Choroid plexus epithelial cell (primary cell): ENCODE results near the gene PMS1.
"Not testable (repeated sequence)": the region's sequence is repeated elsewhere in the genome, so short reads cannot be mapped to it uniquely, and the experiment has no call there.

Experiments
- DNase-seq: peaks from one replicate; pipeline ENCODE4 v3.0.0-alpha.2; 2010; ENCODE audit warnings: low read depth
- H3K4me3 ChIP-seq: 2 replicates; pipeline ENCODE4 v1.5.1; 2011; ENCODE audit warnings: low read depth, mild to moderate bottlenecking, control low read depth, low read length, moderate library complexity
- CTCF ChIP-seq: conservative IDR thresholded peaks from 2 replicates; pipeline ENCODE4 v1.5.1; 2011; ENCODE audit warnings: low read depth, mild to moderate bottlenecking, control low read depth, inconsistent platforms, low read length, moderate library complexity

PMS1 gene

DNA sequence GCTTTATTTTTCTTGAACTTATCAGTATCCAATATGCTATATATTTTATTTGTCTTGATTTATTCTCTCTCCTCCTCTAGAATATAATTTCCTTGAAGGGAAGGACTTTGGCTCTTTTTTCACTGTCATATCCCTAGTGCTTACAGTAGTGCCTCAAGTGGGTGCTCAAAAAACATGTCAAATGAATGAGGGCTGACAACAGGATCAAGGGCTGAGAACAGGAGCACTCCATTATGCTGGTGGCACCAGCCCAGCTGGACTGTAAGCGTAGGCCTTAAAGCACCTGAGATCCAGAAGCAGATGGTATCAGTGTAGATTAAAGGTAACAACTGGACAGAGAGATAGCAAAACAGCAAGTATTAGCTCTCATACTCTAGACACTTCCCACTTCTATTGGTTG is 46.3 kb downstream of the PMS1 start:
- no peak for TF ChIP-seq CTCF
- H3K4me3 ChIP-seq, result no peak overlapping the region
- no peak for DNase-seq

DNA sequence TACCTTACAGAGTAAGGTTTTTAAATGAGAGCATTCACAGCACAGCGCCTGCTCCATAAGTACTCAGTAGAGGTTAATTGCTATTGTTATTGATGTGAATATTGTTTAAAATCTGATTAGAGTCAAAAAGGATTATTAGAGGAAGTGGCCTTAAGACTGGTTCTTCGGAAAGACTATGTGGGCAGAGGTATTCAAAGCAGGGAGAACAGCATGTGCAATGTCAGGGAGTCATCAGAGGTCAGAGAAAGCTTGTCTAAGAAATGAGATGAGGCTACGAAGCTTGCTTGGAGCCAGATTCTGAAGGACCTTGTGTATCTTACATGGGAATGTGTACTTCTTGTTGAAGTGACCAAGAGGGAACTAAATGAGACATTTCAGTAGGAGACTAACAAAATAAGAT is 49.8 kb downstream of the PMS1 start:
- peak; percentile 30 for DNase-seq
- no peak for TF ChIP-seq CTCF

GRCh38 chr2:189834642-189835041 is 50.4 kb downstream of the PMS1 start:
- H3K4me3 ChIP-seq, DNase-seq: not testable (repeated sequence)

More for the DNA sequence above, 49.8 kb downstream of the PMS1 start:
- no peak overlapping the region for H3K4me3 ChIP-seq

DNA sequence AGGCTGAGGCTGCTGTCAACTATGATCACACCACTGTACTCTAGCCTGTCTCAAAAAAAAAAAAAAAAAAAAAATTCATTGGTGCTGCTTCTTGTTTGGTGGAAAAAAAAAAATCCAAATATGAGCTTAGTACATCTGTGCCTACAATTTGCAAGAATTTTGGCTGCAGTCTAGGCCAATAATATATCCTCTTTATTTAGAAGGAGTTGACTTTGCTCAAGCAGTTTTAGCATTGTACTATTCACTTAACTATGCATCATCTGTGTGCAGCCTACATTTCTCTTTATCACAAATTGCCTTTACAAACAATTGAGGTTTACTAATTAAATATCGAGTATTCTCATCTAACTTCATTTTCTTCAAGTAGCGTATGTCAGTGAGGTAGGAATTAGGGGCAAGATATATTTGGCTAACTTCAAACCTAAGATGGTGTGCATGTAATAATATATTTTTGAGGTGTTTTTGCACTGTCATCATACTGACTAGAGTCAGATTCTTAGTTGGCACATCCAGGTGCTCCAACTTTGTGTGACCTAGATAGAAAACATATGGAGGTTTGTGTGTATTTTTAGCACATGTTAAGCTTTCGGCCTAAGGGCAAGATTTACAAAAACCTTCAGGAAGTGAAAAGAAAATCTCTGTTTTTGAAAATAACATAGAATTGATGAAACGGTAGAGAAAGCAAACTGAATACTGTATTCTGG is 51.8 kb downstream of the PMS1 start:
- TF ChIP-seq CTCF, result no peak
- DNase-seq, result peak; percentile 31
- H3K4me3 ChIP-seq, result no peak overlapping the region

DNA sequence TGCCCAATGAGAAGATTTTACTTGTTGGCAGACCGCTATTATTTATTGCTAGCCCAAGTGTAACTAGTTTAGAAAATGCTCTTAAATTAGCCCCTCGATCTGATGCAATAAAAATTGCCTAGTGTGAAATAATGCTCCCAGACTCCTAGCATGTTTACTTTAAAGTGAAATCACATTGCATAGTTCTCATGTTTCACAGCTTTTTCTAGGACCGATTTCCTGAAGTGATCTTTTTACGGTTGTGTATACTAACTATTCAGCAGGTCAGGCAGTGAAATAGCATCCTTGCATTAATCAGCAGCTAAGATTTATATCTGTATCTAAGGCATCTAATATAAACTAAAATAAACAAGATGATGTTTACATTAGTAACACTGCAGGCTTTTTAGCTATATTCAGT is 52.4 kb downstream of the PMS1 start:
- no peak for TF ChIP-seq CTCF
- peak; percentile 95 for DNase-seq
- H3K4me3 ChIP-seq, result no peak overlapping the region

DNA sequence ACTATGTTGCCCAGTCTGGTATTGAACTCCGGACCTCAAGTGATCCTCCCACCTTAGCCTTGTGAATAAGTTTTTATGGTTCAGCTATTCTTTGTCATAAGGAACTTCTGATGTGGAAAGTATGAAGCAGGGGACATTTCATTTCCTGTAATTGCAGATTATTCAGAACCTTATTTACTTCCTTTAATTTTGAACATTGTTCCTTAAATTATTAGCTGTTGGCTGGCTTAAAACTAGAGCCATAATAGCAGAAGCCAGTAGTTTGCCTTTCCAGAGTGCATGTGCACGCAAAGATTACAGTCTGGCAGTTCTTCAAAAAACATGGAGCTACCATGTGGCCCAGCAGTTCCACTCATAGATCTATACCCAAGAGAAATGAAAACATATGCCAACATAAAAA is 53.1 kb downstream of the PMS1 start:
- TF ChIP-seq CTCF, result no peak
- no peak overlapping the region for H3K4me3 ChIP-seq
- no peak for DNase-seq

DNA sequence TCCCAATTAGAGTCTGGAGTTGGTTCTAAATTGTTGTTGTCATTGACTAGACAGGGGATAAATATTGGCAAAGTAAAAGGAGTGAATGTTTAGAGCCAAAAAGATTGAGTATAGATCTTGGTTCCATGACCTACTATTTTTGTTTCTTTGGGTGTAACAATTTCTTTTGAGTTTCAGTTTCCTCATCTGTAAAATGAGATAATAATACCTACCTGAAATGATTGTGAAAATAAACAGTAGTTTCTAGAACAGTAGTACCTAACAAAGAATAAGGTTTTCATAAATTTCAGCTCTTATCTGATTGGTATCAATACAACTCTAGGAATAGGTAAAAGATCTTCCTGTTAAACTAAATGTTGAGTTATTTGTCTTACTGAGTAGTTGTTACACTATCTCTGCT is 56.8 kb downstream of the PMS1 start:
- no peak for TF ChIP-seq CTCF
- no peak for DNase-seq
- H3K4me3 ChIP-seq, result no peak overlapping the region
